Thyroid gland (tissue), 4 donors: ENCODE measurements around the gene COP1. TPM values are rescaled to one million over a fixed set of nuclear protein-coding genes. Genes with fewer than 3 reads are reported as not detected.

ENCODE experiments used
- DNase-seq, 2 donors: peaks; one replicate each; pipeline ENCODE4 v3.0.0-alpha.2; 2019
- H3K27ac ChIP-seq, 3 donors: fragments of 200-600 bp; sonication (generic); 1 replicate in 2 of 3; 2 replicates in 1 of 3; pipeline ENCODE4 v1.5.1; 2016 to 2019; ENCODE audit warnings: mild to moderate bottlenecking in 1 of 3, moderate library complexity in 1 of 3
- H3K27me3 ChIP-seq: fragments of 200-600 bp; sonication (generic); one replicate; pipeline ENCODE4 v1.5.1; 2019
- H3K36me3 ChIP-seq, 2 donors: fragments of 200-600 bp; sonication (generic); one replicate each; pipeline ENCODE4 v1.5.1; 2016 to 2019
- H3K4me1 ChIP-seq, 2 donors: fragments of 200-600 bp; sonication (generic); one replicate each; pipeline ENCODE4 v1.5.1; 2017 to 2019
- H3K4me3 ChIP-seq, 3 donors: fragments of 200-600 bp; sonication (generic); replicated peaks in 1 of 3; 1 replicate in 2 of 3; 2 replicates in 1 of 3; pipeline ENCODE4 v1.5.1; 2016; ENCODE audit warnings: mild to moderate bottlenecking in 1 of 3
- H3K9me3 ChIP-seq: fragments of 200-600 bp; sonication (generic); one replicate; pipeline ENCODE4 v1.5.1; 2017
- CTCF ChIP-seq, 6 experiments: fragments of 200-600 bp in 3 of 6; fragments of 450-650 bp in 3 of 6; sonication (generic) in 3 of 6; IDR thresholded peaks; one replicate each; pipeline ENCODE4 v1.5.1; 2016 to 2019; ENCODE audit warnings: antibody characterized with exemption in 6 of 6, mild to moderate bottlenecking in 2 of 6, inconsistent platforms in 1 of 6, moderate library complexity in 1 of 6
- POLR2A ChIP-seq, 2 donors: fragments of 450-650 bp; IDR thresholded peaks; one replicate each; pipeline ENCODE4 v1.6.1; 2017; ENCODE audit warnings: antibody characterized with exemption in 2 of 2, mild to moderate bottlenecking in 2 of 2, moderate library complexity in 1 of 2
- WGBS, 2 donors: methylation state at CpG; one replicate each; pipeline ENCODE4 v1.1.5; 2017; 5-methylcytosine and 5-hydroxymethylcytosine counted together
- intact Hi-C: fragments of 100-400 bp; cut with DNase I; formaldehyde crosslinking; loops from one replicate; pipeline ENCODE4 v1.15.1; 2023
- total RNA-seq, 4 donors: library from RNA; depleted of rRNA; stranded (reverse); fragments of >200 nt; gene quantifications; one replicate each; pipeline ENCODE4 v1.2.3, GENCODE V29; 2016

COP1 gene
- total RNA-seq, 4 donors from 2014 or later, result 67.8 to 116 (median 78.5) TPM

GRCh38 chr1:176142973-176143372, 64.1 kb downstream of the COP1 start:
- Histone ChIP-seq H3K4me1 (peaks cover 0 to 5% of the 10 kb centered on the region in 2 donors), H3K36me3 (peaks cover 0 to 4% of the 10 kb centered on the region in 2 donors), H3K4me3 (no peak overlapping the region), H3K9me3 (no peaks in the 10 kb centered on the region), H3K27me3 (no peaks in the 10 kb centered on the region), H3K27ac (no peak overlapping the region)
- DNase-seq, result no peak
- TF ChIP-seq CTCF (IDR thresholded peaks at IDR 0.05), result no peak
- TF ChIP-seq POLR2A (IDR thresholded peaks at IDR 0.05), result no peak
- WGBS, 2 donors, result 91 to 95% methylated on average over 3 of the region's 3 CpGs
- intact Hi-C loops, result no loop called here

- no peak overlapping the region for H3K27ac ChIP-seq
- intact Hi-C loops, result no loop called here
- H3K4me3 ChIP-seq, result no peak overlapping the region
- H3K36me3 ChIP-seq, result no peaks in the 10 kb centered on the region
- no peaks in the 10 kb centered on the region for H3K9me3 ChIP-seq
- WGBS, 2 donors, result 100% methylated on average over 1 of the region's 1 CpG
- TF ChIP-seq CTCF (IDR thresholded peaks at IDR 0.05) (no peak), POLR2A (IDR thresholded peaks at IDR 0.05) (no peak)
- H3K4me1 ChIP-seq, result peaks cover 0 to 8% of the 10 kb centered on the region in 2 donors
- no peak for DNase-seq
- H3K27me3 ChIP-seq, result no peaks in the 10 kb centered on the region
Measured at GRCh38 chr1:176141449-176141848, 65.6 kb downstream of the COP1 start.

- Histone ChIP-seq H3K4me1 (peaks cover 0 to 8% of the 10 kb centered on the region in 2 donors), H3K36me3 (no peaks in the 10 kb centered on the region), H3K4me3 (no peak overlapping the region), H3K27ac (no peak overlapping the region), H3K27me3 (no peaks in the 10 kb centered on the region), H3K9me3 (no peaks in the 10 kb centered on the region)
- DNase-seq, result no peak
- no peak for TF ChIP-seq CTCF (IDR thresholded peaks at IDR 0.05)
- no peak for TF ChIP-seq POLR2A (IDR thresholded peaks at IDR 0.05)
- intact Hi-C loops, result no loop called here
- 85 to 89% methylated on average over 3 of the region's 3 CpGs for WGBS, 2 donors
Measured at GRCh38 chr1:176136891-176137290, 70.2 kb downstream of the COP1 start.

GRCh38 chr1:176134666-176135065, 72.4 kb downstream of the COP1 start:
- Histone ChIP-seq H3K27ac (no peak overlapping the region), H3K27me3 (no peaks in the 10 kb centered on the region), H3K4me1 (peaks cover 0 to 8% of the 10 kb centered on the region in 2 donors), H3K9me3 (no peaks in the 10 kb centered on the region), H3K36me3 (no peaks in the 10 kb centered on the region), H3K4me3 (no peak overlapping the region)
- TF ChIP-seq POLR2A (IDR thresholded peaks at IDR 0.05) (no peak), CTCF (IDR thresholded peaks at IDR 0.05) (no peak)
- intact Hi-C loops, result no loop called here
- DNase-seq, result no peak
- 76 to 98% methylated on average over 2 of the region's 2 CpGs for whole genome bisulfite sequencing, 2 donors

GRCh38 chr1:176122282-176122681, 84.8 kb downstream of the COP1 start:
- Histone ChIP-seq H3K9me3 (no peaks in the 10 kb centered on the region), H3K36me3 (no peaks in the 10 kb centered on the region), H3K27ac (no peak overlapping the region), H3K4me1 (no peaks in the 10 kb centered on the region), H3K27me3 (no peaks in the 10 kb centered on the region), H3K4me3 (no peak overlapping the region)
- no peak for DNase-seq
- TF ChIP-seq CTCF (IDR thresholded peaks at IDR 0.05) (no peak), POLR2A (IDR thresholded peaks at IDR 0.05) (no peak)
- 97% methylated on average over 4 of the region's 4 CpGs for WGBS, 2 donors
- intact Hi-C loops, result no loop called here
